ENCODE data around the gene MCUB.
"Not testable (repeated sequence)": the region's sequence is repeated elsewhere in the genome, so short reads cannot be mapped to it uniquely, and the experiment has no call there.

MCUB gene

DNA sequence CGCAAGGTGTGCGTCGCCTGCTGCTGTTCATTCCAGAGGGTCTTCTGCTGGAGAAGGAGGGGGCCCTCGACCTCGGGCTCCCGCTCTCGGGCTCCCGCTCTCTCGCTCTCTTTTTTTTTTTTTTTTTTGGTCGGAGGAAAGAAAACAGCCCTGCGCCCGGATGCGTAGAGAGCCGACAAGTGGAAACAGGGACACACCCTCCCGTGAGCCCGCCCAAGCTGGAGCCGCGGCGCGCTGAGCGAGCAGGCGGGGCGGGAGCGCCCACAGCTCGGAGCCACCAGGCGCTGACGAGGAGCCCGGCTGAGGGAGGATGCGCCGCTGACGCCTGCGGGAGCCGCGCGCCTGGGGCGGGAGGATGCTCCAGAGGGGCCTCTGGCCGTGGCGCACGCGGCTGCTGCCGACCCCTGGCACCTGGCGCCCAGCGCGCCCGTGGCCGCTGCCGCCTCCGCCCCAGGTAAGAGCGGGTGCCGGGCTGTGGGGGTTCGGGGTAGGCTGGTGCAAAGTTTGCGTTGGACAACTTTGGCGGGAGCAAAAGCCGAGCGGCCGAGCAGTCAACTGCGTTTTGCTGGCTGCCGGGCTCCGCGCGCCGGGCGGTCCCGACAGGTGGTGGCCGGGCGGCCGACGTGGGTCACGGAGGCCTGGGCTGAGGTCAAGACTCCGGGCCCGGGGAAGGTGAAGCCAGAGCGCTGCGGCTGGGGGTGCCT, at the start of gene MCUB:
TSS of gene MCUB (plus strand) at position 264 of the 704 bp plus-strand sequence. CDS start at position 356, 92 bp downstream.
- DNase-seq (ENCODE audit: low read depth in 1 of 2, low spot score in 1 of 2) = peak; percentile 80 to 84

GRCh38 chr4:109510687-109511086, 49.4 kb upstream of the MCUB start:
- DNase-seq (ENCODE audit: low read depth in 1 of 2, low spot score in 1 of 2) = no peak

DNA sequence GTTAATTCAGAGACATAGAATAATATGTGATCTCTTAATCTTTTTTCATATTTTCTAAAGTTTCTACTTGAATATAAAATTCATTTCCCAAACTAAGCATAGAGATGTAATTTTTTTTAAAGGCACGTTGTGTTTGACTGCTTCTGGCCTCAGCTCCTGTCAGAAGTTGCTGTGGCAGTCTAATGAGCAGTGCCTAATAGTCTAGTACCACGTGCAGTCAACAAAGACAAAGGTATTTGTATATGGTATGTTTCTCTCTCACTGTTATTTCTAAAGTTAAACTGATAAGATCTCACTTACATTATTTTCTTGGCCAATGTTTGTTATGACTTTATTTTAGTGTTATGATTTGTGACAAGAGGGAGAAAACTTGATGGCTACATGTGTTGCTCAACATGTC, 48.6 kb upstream of the MCUB start:
- DNase-seq (ENCODE audit: low read depth in 1 of 2, low spot score in 1 of 2) = no peak

- DNase-seq (ENCODE audit: low read depth in 1 of 2, low spot score in 1 of 2) = not testable (repeated sequence)
Observed at GRCh38 chr4:109513368-109513767, 46.7 kb upstream of the MCUB start.

GRCh38 chr4:109532182-109532581, 27.9 kb upstream of the MCUB start:
- no peak for DNase-seq (ENCODE audit: low read depth in 1 of 2, low spot score in 1 of 2)

DNA sequence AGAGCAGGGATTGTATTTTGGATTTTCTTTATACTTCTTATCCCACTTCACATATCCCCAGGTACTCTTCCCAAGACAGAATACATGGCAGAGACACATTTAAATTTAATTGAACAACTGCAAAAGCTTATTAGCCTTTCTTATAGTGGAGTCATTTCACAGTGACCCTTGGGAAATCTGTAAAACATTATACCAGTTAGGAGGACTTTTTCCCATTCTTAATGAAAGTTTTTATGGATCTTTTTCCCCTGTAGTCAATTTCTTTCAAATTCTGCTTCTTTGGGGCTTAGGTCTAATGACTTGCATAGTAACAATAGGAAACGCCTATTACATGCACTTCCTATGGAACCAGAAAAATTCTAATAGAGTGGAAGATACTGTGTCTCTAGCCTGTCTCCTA, 14.6 kb upstream of the MCUB start:
- DNase-seq (ENCODE audit: low read depth in 1 of 2, low spot score in 1 of 2) = no peak

- DNase-seq (ENCODE audit: low read depth in 1 of 2, low spot score in 1 of 2) = no peak
Observed at GRCh38 chr4:109547394-109547793, 12.7 kb upstream of the MCUB start.

GRCh38 chr4:109548655-109549054, 11.4 kb upstream of the MCUB start:
- no peak for DNase-seq (ENCODE audit: low read depth in 1 of 2, low spot score in 1 of 2)

GRCh38 chr4:109552237-109552636, 7.8 kb upstream of the MCUB start:
- no peak for DNase-seq (ENCODE audit: low read depth in 1 of 2, low spot score in 1 of 2)

- DNase-seq (ENCODE audit: low read depth in 1 of 2, low spot score in 1 of 2) = no peak
Observed at GRCh38 chr4:109553130-109553529, 6.9 kb upstream of the MCUB start.

- DNase-seq (ENCODE audit: low read depth in 1 of 2, low spot score in 1 of 2) = no peak
Observed at GRCh38 chr4:109554971-109555370, 5.1 kb upstream of the MCUB start.

DNA sequence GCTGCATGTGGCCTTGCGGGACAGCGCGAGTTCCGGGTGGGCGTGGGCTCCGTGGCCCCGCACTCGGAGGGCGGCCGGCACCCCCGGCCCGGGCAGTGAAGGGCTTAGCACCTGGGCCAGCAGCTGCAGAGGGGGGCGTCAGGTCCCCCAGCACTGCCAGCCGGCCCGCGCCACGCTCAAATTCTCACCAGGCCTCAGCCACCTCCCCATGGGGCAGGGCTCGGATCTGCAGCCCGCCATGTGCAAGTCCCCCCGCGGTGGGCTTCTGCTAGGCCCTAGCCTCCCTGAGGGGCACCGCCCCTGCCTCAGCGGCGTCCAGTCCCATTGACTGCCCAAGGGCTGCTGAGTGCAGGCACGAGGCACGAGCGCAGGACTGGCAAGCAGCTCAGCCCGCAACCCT, 2.6 kb upstream of the MCUB start:
- no peak for DNase-seq (ENCODE audit: low read depth in 1 of 2, low spot score in 1 of 2)

- not testable (repeated sequence) for DNase-seq (ENCODE audit: low read depth in 1 of 2, low spot score in 1 of 2)
Observed at GRCh38 chr4:109558095-109558494, 2.0 kb upstream of the MCUB start.

DNA sequence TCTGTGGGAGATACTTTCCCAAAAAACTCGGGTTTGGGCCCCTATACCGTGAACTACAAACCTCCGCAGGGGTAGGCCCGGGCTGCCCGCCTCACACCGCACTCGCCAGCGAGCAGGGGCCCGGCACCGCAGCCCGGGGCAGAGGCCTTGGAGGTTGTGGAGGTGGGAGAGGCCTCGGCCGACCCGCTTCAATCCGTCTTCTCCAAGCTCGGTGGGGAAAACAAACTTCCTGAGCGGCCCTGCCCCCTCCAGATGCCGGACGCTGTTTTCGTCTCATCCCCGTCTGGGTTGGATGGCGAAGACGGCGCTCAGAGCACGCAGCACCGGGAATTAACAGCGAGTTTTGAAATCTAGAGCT, 442 bp upstream of the MCUB start:
- peak; percentile 21 to 34 for DNase-seq (ENCODE audit: low read depth in 1 of 2, low spot score in 1 of 2)

- peak; percentile 11 to 23 for DNase-seq (ENCODE audit: low read depth in 1 of 2, low spot score in 1 of 2)
Observed at GRCh38 chr4:109560687-109561461, 828 bp downstream of the MCUB start.

DNA sequence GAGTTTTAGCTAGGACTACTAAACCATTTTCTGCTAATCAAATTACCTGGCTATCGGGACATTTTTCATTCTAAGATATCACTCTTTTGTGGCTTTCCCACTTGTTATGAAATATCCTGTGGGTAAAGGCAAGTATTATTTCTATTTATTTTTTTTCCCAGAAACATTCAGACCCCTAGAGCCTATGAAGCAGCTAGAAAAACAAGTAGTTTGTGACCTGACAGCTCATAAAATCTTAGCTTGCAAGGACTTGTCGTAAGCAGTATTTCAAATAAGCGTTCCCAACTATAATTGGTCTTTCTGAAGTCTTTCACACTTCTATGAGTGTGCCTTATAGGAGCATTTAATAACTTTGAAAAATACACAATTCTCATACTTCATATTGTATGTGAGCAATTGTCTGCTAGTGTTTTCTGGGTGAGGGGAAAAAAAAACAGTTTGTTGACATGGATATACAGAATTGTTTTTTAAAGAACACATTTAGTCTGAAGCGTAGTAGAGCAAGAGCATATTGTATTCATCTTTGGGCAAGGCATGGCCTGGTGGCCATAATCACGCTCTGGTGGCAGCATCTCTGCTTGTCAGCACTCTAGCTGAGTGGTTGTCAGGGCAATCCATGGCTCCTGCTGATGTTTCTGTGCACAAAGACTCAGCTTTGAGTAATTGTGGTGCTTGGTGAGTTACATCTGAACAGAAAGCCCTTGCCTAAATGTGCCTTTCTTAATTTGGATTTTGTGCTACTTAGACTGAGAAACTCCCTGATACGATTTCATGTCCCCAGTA, 2.6 kb downstream of the MCUB start:
- no peak for DNase-seq (ENCODE audit: low read depth in 1 of 2, low spot score in 1 of 2)

- DNase-seq (ENCODE audit: low read depth in 1 of 2, low spot score in 1 of 2) = no peak
Observed at GRCh38 chr4:109571494-109571893, 11.4 kb downstream of the MCUB start.

- no peak for DNase-seq (ENCODE audit: low read depth in 1 of 2, low spot score in 1 of 2)
Observed at GRCh38 chr4:109572154-109572553, 12.1 kb downstream of the MCUB start.

GRCh38 chr4:109574443-109574850, 14.4 kb downstream of the MCUB start:
- no peak for DNase-seq (ENCODE audit: low read depth in 1 of 2, low spot score in 1 of 2)

- no peak for DNase-seq (ENCODE audit: low read depth in 1 of 2, low spot score in 1 of 2)
Observed at GRCh38 chr4:109574931-109575804, 15.1 kb downstream of the MCUB start.

- no peak for DNase-seq (ENCODE audit: low read depth in 1 of 2, low spot score in 1 of 2)
Observed at GRCh38 chr4:109576462-109576861, 16.4 kb downstream of the MCUB start.
